Endodermal cell (in vitro differentiated cells): ENCODE data around the gene LIX1L. TPM values are rescaled to one million over a fixed set of nuclear protein-coding genes. Genes with fewer than 3 reads are reported as not detected.

Source experiments
- DNase-seq: peaks from one replicate; pipeline ENCODE4 v3.0.0-alpha.2; 2017
- H3K27ac ChIP-seq: 2 replicates; pipeline ENCODE4 v1.5.1; 2013; ENCODE audit warnings: mild to moderate bottlenecking, low read depth, low read length, moderate library complexity
- H3K27me3 ChIP-seq: 2 replicates; pipeline ENCODE4 v1.6.1; 2013; ENCODE audit warnings: mild to moderate bottlenecking, low read length, moderate library complexity; ENCODE audit not compliant: insufficient read depth, control insufficient read depth, poor library complexity, severe bottlenecking
- H3K36me3 ChIP-seq: 2 replicates; pipeline ENCODE4 v1.7.0; 2013; ENCODE audit warnings: mild to moderate bottlenecking, low read length, moderate library complexity; ENCODE audit not compliant: control insufficient read depth, insufficient read depth
- H3K4me1 ChIP-seq: one replicate; pipeline ENCODE4 v1.7.0; 2013; ENCODE audit warnings: low read length; ENCODE audit not compliant: control insufficient read depth, insufficient read depth
- H3K4me3 ChIP-seq: 2 replicates; pipeline ENCODE4 v1.5.1; 2013; ENCODE audit warnings: mild to moderate bottlenecking, low read length, moderate library complexity
- H3K9ac ChIP-seq: 2 replicates; pipeline ENCODE4 v1.6.1; 2013; ENCODE audit warnings: mild to moderate bottlenecking, low read length, moderate library complexity; ENCODE audit not compliant: poor library complexity, severe bottlenecking; ENCODE audit errors: extremely low read depth
- H3K9me3 ChIP-seq: 2 replicates; pipeline ENCODE4 v1.6.1; 2013; ENCODE audit warnings: mild to moderate bottlenecking, low read length, moderate library complexity; ENCODE audit not compliant: control insufficient read depth
- H3K27ac Mint-ChIP-seq: 2 replicates; pipeline ENCODE4 v1.8.0; 2020; ENCODE audit warnings: mixed read lengths
- H3K27me3 Mint-ChIP-seq: 2 replicates; pipeline ENCODE4 v1.8.0; 2021; ENCODE audit warnings: mild to moderate bottlenecking, mixed read lengths; ENCODE audit not compliant: insufficient read depth
- H3K36me3 Mint-ChIP-seq: 2 replicates; pipeline ENCODE4 v1.8.0; 2020; ENCODE audit warnings: low read depth, mixed read lengths
- H3K4me1 Mint-ChIP-seq: 2 replicates; pipeline ENCODE4 v1.8.0; 2020; ENCODE audit warnings: mixed read lengths
- H3K4me3 Mint-ChIP-seq: 2 replicates; pipeline ENCODE4 v1.8.0; 2020; ENCODE audit warnings: mild to moderate bottlenecking, moderate library complexity, mixed read lengths
- H3K9me3 Mint-ChIP-seq: 2 replicates; pipeline ENCODE4 v1.8.0; 2020; ENCODE audit warnings: mild to moderate bottlenecking, mixed read lengths
- WGBS, 2 experiments: methylation state at CpG; one replicate each; pipeline versions ENCODE4 v1.1.5 to v1.1.7; 2013; ENCODE audit warnings: missing lambda C conversion rate in 2 of 2, mixed read lengths in 1 of 2; ENCODE audit not compliant: insufficient coverage in 1 of 2, insufficient read length in 1 of 2; 5-methylcytosine and 5-hydroxymethylcytosine counted together
- total RNA-seq, 2 donors: library from RNA; stranded (reverse); fragmentation: NEBNext Ultra II Directional in 1 of 2; extraction: Animal tissue kit (Norgen Biotek cat#: 25700) in 1 of 2; gene quantifications; 2 replicates in 1 of 2; 3 replicates in 1 of 2; pipeline ENCODE4 v1.2.1, GENCODE V29; 2021
- TF ChIP-seq, protein P1 (sequence below): fragments of 200-600 bp; sonication (generic); conservative IDR thresholded peaks from 2 replicates; pipeline ENCODE4 v1.5.0; 2021; ENCODE audit warnings: antibody characterized with exemption, mild to moderate bottlenecking

The LIX1L gene
- total RNA-seq, 2 donors from 2014 or later: 16.6 to 21.3 TPM

DNA sequence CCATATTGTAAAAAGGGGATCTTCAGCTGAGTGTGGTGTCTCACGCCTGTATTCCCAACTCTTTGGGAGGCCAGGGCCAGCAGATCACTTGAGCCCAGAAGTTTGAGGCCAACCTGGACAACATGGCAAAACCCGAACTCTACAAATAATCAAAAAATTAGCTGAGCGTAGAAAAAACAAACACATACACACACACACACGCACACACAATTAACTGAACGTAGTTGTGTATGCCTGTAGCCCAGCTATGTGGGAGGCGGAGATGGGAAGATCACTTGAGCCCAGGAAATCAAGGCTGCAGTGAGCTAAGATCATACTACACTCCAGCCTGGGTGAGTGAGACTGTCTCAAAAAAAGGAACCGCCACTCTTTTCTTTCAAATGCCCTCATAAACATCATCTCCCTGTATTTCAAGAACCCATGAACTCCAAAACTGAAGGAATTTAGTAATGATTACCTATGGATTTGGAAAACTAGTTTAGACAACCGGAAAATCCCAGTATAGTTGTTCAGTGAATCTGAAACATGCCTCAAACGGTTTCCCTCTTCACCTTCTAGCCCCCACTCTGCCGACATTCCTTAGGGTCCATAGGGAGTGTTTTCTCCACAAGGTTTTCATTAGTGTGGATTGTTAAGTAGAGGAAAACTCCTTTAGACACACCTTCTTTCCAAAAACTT is 34.1 kb upstream of the LIX1L start:
- WGBS, 2 experiments: 90 to 91% methylated on average over 2 to 9 of the region's 10 CpGs
- Histone ChIP-seq H3K9me3 (no peaks in the 10 kb centered on the region), H3K36me3 (peaks cover 6% of the 10 kb centered on the region), H3K4me1 (no peaks in the 10 kb centered on the region), H3K27ac (no peak overlapping the region), H3K4me3 (no peak overlapping the region), H3K9ac (no peak overlapping the region), H3K27me3 (no peaks in the 10 kb centered on the region)
- no peak for DNase-seq
- peaks cover 27% of the 10 kb centered on the region for H3K4me1 Mint-ChIP-seq
- H3K27me3 Mint-ChIP-seq: no peaks in the 10 kb centered on the region
- H3K36me3 Mint-ChIP-seq: peaks cover 28% of the 10 kb centered on the region
- TF ChIP-seq, protein P1, sequence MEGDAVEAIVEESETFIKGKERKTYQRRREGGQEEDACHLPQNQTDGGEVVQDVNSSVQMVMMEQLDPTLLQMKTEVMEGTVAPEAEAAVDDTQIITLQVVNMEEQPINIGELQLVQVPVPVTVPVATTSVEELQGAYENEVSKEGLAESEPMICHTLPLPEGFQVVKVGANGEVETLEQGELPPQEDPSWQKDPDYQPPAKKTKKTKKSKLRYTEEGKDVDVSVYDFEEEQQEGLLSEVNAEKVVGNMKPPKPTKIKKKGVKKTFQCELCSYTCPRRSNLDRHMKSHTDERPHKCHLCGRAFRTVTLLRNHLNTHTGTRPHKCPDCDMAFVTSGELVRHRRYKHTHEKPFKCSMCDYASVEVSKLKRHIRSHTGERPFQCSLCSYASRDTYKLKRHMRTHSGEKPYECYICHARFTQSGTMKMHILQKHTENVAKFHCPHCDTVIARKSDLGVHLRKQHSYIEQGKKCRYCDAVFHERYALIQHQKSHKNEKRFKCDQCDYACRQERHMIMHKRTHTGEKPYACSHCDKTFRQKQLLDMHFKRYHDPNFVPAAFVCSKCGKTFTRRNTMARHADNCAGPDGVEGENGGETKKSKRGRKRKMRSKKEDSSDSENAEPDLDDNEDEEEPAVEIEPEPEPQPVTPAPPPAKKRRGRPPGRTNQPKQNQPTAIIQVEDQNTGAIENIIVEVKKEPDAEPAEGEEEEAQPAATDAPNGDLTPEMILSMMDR: no peak
- no peaks in the 10 kb centered on the region for H3K9me3 Mint-ChIP-seq
- no peak overlapping the region for H3K27ac Mint-ChIP-seq
- H3K4me3 Mint-ChIP-seq: no peak overlapping the region

DNA sequence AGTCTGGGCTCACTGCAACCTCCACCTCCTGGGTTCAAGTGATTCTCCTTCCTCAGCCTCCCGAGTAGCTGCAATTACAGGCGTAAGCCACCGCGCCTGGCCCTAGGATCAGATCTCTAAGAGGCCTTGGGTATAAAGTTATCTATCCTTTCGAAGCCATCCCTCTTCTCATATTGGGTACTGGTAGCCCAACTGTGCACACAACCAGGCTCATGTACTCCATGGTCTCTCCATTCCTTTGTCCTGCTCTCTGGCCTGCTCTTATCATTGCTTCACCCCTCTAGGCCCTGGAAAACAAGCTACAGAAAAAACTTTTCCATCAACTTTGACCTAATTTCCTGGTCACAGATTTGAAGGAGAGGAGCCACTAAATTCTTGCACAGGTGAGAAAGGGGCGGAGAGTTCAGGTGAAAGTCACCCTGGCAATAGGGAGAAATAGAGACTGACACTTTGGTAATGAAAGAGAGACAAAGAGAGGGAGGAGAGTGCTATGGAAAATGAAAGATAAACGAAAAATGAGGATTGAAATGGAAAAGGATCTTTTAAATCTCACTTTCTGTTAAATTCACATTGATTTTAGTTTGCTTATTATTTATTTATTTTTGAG is 32.5 kb upstream of the LIX1L start:
- DNase-seq: no peak
- H3K27me3 ChIP-seq: no peaks in the 10 kb centered on the region
- Mint-ChIP-seq H3K27me3 (no peaks in the 10 kb centered on the region), H3K27ac (peak overlapping the region; percentile 1), H3K36me3 (peaks cover 28% of the 10 kb centered on the region), H3K4me3 (no peak overlapping the region), H3K4me1 (peaks cover 23% of the 10 kb centered on the region), H3K9me3 (no peaks in the 10 kb centered on the region)
- TF ChIP-seq, protein P1: peak; percentile 22
- H3K9ac ChIP-seq: no peak overlapping the region
- peaks cover 1% of the 10 kb centered on the region for H3K4me1 ChIP-seq
- no peak overlapping the region for H3K4me3 ChIP-seq
- no peak overlapping the region for H3K27ac ChIP-seq
- peaks cover 6% of the 10 kb centered on the region for H3K36me3 ChIP-seq
- 90 to 96% methylated on average over 6 to 7 of the region's 7 CpGs for WGBS, 2 experiments
- no peaks in the 10 kb centered on the region for H3K9me3 ChIP-seq

DNA sequence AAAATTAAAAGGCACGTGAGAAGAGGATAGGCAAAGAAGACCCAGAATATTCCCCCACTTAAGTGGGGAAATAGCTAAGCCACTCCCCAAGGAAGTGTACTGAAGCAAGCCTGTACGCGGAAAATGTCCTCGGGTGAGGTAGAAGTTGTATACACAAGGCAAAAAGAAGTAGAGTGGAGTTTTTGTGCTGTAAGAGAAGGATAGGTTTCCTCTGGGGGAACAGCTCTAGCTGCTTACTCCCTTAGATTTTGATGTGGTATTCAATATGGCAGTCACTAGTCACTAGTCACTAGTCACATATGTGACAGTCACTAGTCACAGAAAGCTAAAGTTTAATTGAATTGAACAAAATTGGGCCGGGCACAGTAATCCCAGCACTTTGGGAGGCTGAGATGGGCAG is 31.0 kb upstream of the LIX1L start:
- H3K36me3 Mint-ChIP-seq: peaks cover 13% of the 10 kb centered on the region
- H3K4me1 Mint-ChIP-seq: peaks cover 21% of the 10 kb centered on the region
- H3K9me3 ChIP-seq: no peaks in the 10 kb centered on the region
- H3K4me1 ChIP-seq: peaks cover 9% of the 10 kb centered on the region
- no peaks in the 10 kb centered on the region for H3K27me3 ChIP-seq
- H3K36me3 ChIP-seq: peaks cover 1% of the 10 kb centered on the region
- H3K27ac ChIP-seq: no peak overlapping the region
- H3K4me3 Mint-ChIP-seq: no peak overlapping the region
- H3K9ac ChIP-seq: no peak overlapping the region
- H3K4me3 ChIP-seq: no peak overlapping the region
- H3K9me3 Mint-ChIP-seq: no peaks in the 10 kb centered on the region
- no peaks in the 10 kb centered on the region for H3K27me3 Mint-ChIP-seq
- DNase-seq: no peak
- H3K27ac Mint-ChIP-seq: no peak overlapping the region
- WGBS, 2 experiments: 96% methylated on average over 4 to 5 of the region's 5 CpGs
- TF ChIP-seq, protein P1: no peak
